HUES6 (cell line): ENCODE data around the gene CSNK1A1.
"Not testable (repeated sequence)": the region's sequence is repeated elsewhere in the genome, so short reads cannot be mapped to it uniquely, and the experiment has no call there.

Experiments
- H3K27ac ChIP-seq: 2 replicates; pipeline ENCODE4 v1.7.0; 2013; ENCODE audit warnings: low read depth, mild to moderate bottlenecking, low read length, inconsistent platforms
- H3K27me3 ChIP-seq: 2 replicates; pipeline ENCODE4 v1.6.1; 2013; ENCODE audit warnings: low read length; ENCODE audit not compliant: control insufficient read depth, insufficient read depth
- H3K36me3 ChIP-seq: 2 replicates; pipeline ENCODE4 v1.6.1; 2013; ENCODE audit warnings: low read length; ENCODE audit not compliant: control insufficient read depth, insufficient read depth
- H3K4me1 ChIP-seq: 2 replicates; pipeline ENCODE4 v1.6.1; 2013; ENCODE audit warnings: low read length; ENCODE audit not compliant: control insufficient read depth, insufficient read depth
- H3K4me3 ChIP-seq: 2 replicates; pipeline ENCODE4 v1.5.1; 2013; ENCODE audit warnings: low read depth, low read length
- H3K9ac ChIP-seq: one replicate; pipeline ENCODE4 v1.6.1; 2013; ENCODE audit warnings: mild to moderate bottlenecking, low read length
- H3K9me3 ChIP-seq: 2 replicates; pipeline ENCODE4 v1.6.1; 2013; ENCODE audit warnings: low read depth, low read length; ENCODE audit not compliant: control insufficient read depth, insufficient read depth

Gene CSNK1A1

GRCh38 chr5:149444430-149444829, 106.8 kb downstream of the CSNK1A1 start:
- not testable (repeated sequence) for H3K27ac ChIP-seq, H3K9me3 ChIP-seq, H3K27me3 ChIP-seq

DNA sequence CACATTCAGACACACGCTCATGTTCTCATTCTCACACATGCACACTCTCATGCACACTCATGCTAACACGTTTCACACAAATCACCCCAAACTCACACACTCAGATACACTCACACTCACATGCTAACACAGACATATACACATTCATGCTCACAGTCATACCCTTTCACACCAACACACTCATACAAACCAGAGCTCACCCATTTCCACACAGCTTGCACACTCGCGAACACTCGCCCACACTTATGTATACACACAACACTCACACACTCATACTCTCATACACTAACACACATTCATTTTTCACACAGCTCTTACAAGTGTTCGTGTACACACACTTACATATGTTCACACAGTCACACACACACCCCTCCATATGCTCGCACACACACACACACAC, 108.0 kb downstream of the CSNK1A1 start:
- Histone ChIP-seq H3K27ac (no peak overlapping the region), H3K9me3 (peaks cover 7% of the 10 kb centered on the region; the same call in 1 of the 2 replicates), H3K36me3 (no peaks in the 10 kb centered on the region), H3K9ac (no peak overlapping the region), H3K27me3 (no peaks in the 10 kb centered on the region), H3K4me3 (no peak overlapping the region), H3K4me1 (peaks cover 28% of the 10 kb centered on the region)

More at GRCh38 chr5:149444430-149444829, 106.8 kb downstream of the CSNK1A1 start:
- not testable (repeated sequence) for H3K9ac ChIP-seq, H3K4me3 ChIP-seq, H3K36me3 ChIP-seq
- H3K4me1 ChIP-seq: peaks cover 19% of the 10 kb centered on the region

DNA sequence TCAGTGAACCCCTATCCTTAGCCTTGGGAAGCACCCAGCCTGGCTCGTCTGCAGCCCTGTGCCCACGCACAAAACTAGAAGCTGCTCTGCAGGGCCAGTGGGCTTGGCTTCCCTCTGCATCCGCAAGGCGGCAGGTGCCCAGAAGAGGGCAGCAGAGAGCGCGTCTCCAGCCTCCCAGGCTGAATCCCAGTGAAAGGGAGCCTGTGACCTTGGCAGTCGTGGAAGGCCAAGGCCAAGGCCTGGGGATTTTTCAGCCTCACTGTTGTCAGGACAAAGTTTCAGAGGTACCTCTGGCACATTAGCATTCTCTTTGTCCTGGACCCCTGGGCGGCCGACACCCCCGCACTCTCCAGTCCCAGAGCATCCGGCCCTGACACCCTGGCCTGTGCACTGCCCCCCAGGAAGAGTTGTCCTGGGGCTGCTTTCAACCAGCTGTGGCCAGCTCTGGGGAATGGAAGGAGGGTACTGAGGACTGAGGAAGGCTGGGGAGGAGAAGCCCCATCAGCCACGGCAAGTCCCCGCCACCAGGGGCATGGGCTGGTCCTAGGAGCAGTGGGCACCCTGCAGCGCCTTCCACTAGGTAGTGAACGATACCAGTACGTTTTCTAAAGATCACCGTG, 108.6 kb downstream of the CSNK1A1 start:
- Histone ChIP-seq H3K9ac (no peak overlapping the region), H3K27ac (no peak overlapping the region; the same call in 1 of the 2 replicates), H3K36me3 (no peaks in the 10 kb centered on the region), H3K27me3 (no peaks in the 10 kb centered on the region), H3K4me3 (no peak overlapping the region), H3K9me3 (peaks cover 7% of the 10 kb centered on the region; the same call in 1 of the 2 replicates), H3K4me1 (peaks cover 28% of the 10 kb centered on the region)
